Mucosa of descending colon (tissue), 3 donors: ENCODE data around the gene RNF103. TPM values are rescaled to one million over a fixed set of nuclear protein-coding genes. Genes with fewer than 3 reads are reported as not detected.
"Not testable (repeated sequence)": the region's sequence is repeated elsewhere in the genome, so short reads cannot be mapped to it uniquely, and the experiment has no call there.

Experiments
- ATAC-seq: fragments of 200-7000 bp; cut with Tn5 transposase; one replicate; pipeline ENCODE4 v1.9.1; 2020; ENCODE audit warnings: mild to moderate bottlenecking, moderate library complexity
- DNase-seq, 3 donors: peaks; one replicate each; pipeline ENCODE4 v3.0.0-alpha.2; 2020
- H3K36me3 ChIP-seq: fragments of 200-600 bp; one replicate; pipeline ENCODE4 v1.8.0; 2021; ENCODE audit warnings: low read depth, mild to moderate bottlenecking
- H3K4me1 ChIP-seq: fragments of 200-600 bp; one replicate; pipeline ENCODE4 v1.8.0; 2021; ENCODE audit warnings: low read depth, mild to moderate bottlenecking
- H3K4me3 ChIP-seq: fragments of 200-600 bp; one replicate; pipeline ENCODE4 v1.8.0; 2021; ENCODE audit warnings: mild to moderate bottlenecking
- H3K9me3 ChIP-seq: fragments of 200-600 bp; one replicate; pipeline ENCODE4 v1.8.0; 2021; ENCODE audit warnings: mild to moderate bottlenecking
- intact Hi-C, 2 donors: fragments of 100-400 bp; cut with DNase I in 1 of 2; cut with micrococcal nuclease in 1 of 2; formaldehyde crosslinking; loops; one replicate each; pipeline versions ENCODE4 v1.11.0 to v1.11.1; 2022; cut with DNase I, micrococcal nuclease
- long read RNA-seq, 2 donors: library from polyadenylated mRNA; unstranded; transcript quantifications; one replicate each; pipeline ENCODE4 v2.0.0, GENCODE V29; 2019 to 2021
- total RNA-seq, 3 donors: library from RNA; stranded (reverse); fragmentation: NEBNext Ultra II Directional in 2 of 3; extraction: Animal tissue kit (Norgen Biotek cat#: 25700) in 2 of 3; gene quantifications; one replicate each; pipeline versions ENCODE4 v1.2.1 to v1.2.4, GENCODE V29; 2021 to 2023
- TF ChIP-seq, protein P1 (sequence below): fragments of 200-600 bp; IDR thresholded peaks from one replicate; pipeline ENCODE4 v1.8.0; 2022; ENCODE audit warnings: antibody characterized with exemption, mild to moderate bottlenecking
- donor health status: DM: no; HTN: no; CAD: no; lungs with moderate emphysema.
- donor health status: DM: no; HTN: no; CAD: no.
- donor health status: DM: no; HTN: yes; CAD: no.

Gene RNF103, protein sequence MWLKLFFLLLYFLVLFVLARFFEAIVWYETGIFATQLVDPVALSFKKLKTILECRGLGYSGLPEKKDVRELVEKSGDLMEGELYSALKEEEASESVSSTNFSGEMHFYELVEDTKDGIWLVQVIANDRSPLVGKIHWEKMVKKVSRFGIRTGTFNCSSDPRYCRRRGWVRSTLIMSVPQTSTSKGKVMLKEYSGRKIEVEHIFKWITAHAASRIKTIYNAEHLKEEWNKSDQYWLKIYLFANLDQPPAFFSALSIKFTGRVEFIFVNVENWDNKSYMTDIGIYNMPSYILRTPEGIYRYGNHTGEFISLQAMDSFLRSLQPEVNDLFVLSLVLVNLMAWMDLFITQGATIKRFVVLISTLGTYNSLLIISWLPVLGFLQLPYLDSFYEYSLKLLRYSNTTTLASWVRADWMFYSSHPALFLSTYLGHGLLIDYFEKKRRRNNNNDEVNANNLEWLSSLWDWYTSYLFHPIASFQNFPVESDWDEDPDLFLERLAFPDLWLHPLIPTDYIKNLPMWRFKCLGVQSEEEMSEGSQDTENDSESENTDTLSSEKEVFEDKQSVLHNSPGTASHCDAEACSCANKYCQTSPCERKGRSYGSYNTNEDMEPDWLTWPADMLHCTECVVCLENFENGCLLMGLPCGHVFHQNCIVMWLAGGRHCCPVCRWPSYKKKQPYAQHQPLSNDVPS
- 10 to 100 TPM; 61.7 to 73.2 (median 69.7) TPM for total RNA-seq
- long read RNA-seq, donor 1, transcript RNF103-201 (4 exons, 3,477 nt) = major isoform, 122 of 131 reads
- long read RNA-seq, donor 1, partial matches to known transcripts = 2 of 131 reads
- long read RNA-seq, donor 1, other reads (novel, unspliced or antisense) = 7 of 131 reads
- long read RNA-seq, donor 2, full-length matches to known transcripts = 9 of 12 reads
- long read RNA-seq, donor 2, partial matches to known transcripts = 0 of 12 reads
- long read RNA-seq, donor 2, other reads (novel, unspliced or antisense) = 3 of 12 reads

DNA sequence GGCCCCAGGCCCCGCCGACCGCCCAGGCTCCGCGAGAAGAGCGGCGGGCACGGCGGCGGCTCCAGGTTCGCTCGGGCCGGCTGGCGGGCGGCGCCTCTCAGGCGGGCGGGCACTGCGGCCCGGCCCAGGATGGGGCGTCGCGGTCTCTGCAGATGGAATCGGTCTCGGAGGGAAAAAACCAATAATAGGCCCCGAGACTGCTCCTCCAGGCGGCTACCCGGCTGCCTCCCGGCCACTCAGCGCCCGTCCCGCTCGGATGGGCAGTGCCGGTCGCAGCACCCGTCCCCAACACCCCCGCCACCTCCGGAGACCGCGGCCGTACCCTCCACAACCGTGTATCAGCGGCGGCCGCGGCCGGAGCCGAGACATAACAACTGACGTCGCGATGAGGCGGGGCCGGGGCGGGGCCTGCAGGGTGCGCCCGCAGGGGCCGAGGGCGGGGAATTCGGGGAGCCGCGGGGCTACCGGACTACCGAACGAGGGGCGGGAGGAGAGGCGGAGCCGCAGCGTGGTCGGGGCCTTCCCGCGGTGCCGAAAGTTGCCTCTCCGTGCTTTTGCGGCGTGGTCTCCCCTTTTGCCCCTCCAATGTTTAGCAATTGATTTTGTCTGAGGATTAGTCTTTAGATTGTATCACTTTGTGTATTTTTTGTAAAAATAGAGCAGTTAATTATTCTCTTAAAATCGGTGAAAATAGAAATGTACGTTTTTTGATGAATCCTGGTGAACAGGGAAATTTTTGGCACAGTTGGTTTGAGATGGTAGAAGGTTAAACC, at the start of gene RNF103:
TSS of gene RNF103 (minus strand) at position 372 of the 773 bp plus-strand sequence. CDS start 979 bp downstream, outside the sequence.
- peak; percentile 98 to 99 (median 99) for DNase-seq
- H3K36me3 ChIP-seq = no peaks in the 10 kb centered on the region
- peak within 1 kb of the TSS; percentile 71 for H3K4me3 ChIP-seq
- no peaks in the 10 kb centered on the region for H3K9me3 ChIP-seq
- TF ChIP-seq, protein P1, sequence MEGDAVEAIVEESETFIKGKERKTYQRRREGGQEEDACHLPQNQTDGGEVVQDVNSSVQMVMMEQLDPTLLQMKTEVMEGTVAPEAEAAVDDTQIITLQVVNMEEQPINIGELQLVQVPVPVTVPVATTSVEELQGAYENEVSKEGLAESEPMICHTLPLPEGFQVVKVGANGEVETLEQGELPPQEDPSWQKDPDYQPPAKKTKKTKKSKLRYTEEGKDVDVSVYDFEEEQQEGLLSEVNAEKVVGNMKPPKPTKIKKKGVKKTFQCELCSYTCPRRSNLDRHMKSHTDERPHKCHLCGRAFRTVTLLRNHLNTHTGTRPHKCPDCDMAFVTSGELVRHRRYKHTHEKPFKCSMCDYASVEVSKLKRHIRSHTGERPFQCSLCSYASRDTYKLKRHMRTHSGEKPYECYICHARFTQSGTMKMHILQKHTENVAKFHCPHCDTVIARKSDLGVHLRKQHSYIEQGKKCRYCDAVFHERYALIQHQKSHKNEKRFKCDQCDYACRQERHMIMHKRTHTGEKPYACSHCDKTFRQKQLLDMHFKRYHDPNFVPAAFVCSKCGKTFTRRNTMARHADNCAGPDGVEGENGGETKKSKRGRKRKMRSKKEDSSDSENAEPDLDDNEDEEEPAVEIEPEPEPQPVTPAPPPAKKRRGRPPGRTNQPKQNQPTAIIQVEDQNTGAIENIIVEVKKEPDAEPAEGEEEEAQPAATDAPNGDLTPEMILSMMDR = peak; percentile 17
- peak; percentile 94 for ATAC-seq
- intact Hi-C loops = no loop called here
- peaks cover 20% of the 10 kb centered on the region for H3K4me1 ChIP-seq

DNA sequence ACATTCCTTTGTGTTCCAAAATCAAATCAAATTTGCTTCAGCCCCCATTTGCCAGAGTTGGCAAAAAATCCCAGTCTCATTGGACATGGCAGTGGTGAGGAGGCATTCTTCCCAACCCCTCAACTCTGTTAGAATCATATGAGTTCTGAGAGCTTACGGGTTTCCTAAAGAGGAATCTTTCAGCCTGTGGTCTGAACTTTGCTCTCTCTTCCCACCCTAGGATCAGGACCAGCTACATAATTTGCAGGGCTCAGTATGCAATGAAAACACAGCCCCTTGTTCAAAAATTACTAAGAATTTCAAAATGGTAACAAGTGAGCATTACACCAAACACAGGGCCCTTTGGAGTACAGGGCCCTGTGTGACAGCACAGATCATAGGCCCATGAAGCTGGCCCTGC, 49.3 kb upstream of the RNF103 start:
- no peaks in the 10 kb centered on the region for H3K9me3 ChIP-seq
- intact Hi-C loops = no loop called here
- TF ChIP-seq, protein P1 = no peak
- H3K4me1 ChIP-seq = peaks cover 8% of the 10 kb centered on the region
- DNase-seq = no peak
- H3K36me3 ChIP-seq = no peaks in the 10 kb centered on the region
- H3K4me3 ChIP-seq = no peak overlapping the region
- ATAC-seq = no peak

DNA sequence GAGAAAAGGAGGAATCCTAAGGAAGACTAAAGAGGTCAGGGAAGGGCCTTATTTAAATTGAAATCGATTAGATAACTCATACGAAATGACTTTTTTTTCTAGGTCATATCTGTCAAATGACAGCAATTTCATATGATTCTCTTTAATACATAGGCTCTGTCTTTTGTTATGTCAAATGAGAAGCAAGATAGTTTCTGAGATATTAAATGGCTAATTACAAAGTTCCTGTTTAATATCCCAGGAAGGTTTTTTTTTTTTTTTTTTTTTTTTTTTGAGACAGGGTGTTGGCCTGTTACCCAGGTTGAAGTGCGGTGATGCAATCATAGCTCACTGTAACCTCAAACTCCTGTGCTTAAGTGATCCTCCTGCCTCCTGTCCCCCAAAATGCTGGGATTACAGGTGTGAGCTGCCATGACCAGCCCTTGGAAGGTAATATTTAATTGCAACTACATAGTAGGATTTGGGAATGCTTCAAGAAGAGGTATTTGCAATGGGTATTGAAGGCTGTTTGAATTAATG, 48.4 kb upstream of the RNF103 start:
- no peak for ATAC-seq
- intact Hi-C loops = no loop called here

DNA sequence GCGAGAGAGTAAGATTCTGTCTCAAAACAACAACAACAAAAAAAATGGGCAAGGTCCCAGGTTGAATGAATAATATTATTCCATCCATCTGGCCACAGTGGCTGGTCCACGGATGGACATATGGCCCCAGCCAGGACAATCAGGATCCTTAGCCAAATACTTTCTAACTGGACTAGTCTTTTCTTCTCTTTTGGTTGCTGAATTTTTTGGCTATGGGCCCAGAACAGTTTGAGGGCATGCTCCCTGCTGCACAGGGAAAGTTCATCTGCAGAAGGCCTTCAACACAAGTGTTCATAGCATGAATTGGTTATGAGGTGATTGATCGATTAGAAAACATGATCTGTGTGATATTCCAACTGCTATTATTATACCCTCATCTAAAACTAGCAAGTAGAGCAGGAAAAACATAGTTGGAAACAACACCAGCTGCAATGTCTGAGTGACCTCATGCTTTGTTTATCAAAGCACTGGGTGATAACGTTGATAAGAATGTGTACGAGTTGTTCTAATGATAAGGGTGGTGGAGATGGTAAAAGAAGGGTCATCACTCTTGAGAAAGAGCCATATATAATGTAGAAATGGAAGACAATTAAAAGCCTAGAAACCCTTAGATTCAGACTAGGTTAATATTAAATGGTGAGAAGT, 47.8 kb upstream of the RNF103 start:
- ATAC-seq = peak; percentile 90
- peak in 1 of 3 donors; percentile 32 for DNase-seq
- intact Hi-C loops = no loop called here
- Histone ChIP-seq H3K4me1 (peaks cover 8% of the 10 kb centered on the region), H3K4me3 (no peak overlapping the region), H3K36me3 (no peaks in the 10 kb centered on the region), H3K9me3 (no peaks in the 10 kb centered on the region)
- TF ChIP-seq, protein P1 = no peak

More for the DNA sequence above, 48.4 kb upstream of the RNF103 start:
- no peaks in the 10 kb centered on the region for H3K36me3 ChIP-seq
- peaks cover 8% of the 10 kb centered on the region for H3K4me1 ChIP-seq
- no peak overlapping the region for H3K4me3 ChIP-seq
- DNase-seq = no peak
- TF ChIP-seq, protein P1 = no peak
- H3K9me3 ChIP-seq = no peaks in the 10 kb centered on the region

DNA sequence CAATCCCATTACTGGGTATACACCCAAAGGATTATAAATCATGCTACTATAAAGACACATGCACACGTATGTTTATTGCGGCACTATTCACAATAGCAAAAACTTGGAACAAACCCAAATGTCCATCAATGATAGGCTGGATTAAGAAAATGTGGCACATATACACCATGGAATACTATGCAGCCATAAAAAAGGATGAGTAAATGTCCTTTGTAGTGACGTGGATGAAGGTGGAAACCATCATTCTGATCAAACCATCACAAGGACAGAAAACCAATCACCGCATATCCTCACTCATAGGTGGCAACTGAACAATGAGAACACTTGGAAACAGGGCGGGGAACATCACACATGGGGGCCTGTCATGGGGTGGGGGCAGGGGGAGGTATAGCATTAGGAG, 45.7 kb upstream of the RNF103 start:
- H3K4me1 ChIP-seq, H3K9me3 ChIP-seq, H3K4me3 ChIP-seq, ATAC-seq, H3K36me3 ChIP-seq, intact Hi-C loops, DNase-seq: not testable (repeated sequence)
